ENCODE results near the gene HPCA.

DNA sequence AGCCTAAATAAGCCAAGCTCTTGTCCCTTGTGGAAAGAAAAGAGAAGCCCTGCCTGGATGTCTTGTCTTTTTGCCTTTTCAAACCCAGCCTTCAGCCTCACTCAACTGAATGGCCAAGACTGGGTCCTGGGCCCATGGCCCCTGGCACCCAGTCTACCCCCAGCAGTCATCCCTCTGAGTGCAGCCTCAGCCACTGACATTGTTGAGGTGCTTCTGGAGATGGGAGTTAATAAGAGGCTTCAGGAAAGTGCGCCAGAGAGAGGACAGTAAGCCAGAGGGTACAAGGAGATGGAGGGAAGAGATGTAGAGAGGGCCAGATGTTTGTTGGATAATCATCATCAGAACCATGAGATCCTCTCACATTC lies 22.4 kb upstream of the HPCA start:
- TF ChIP-seq POLR2AphosphoS5 (IDR thresholded peaks at IDR 0.05; ENCODE audit: insufficient read depth, low read depth, low read length) (no peak), CTCF (IDR thresholded peaks at IDR 0.05; ENCODE audit: extremely low read depth in 1 of 2, insufficient read depth in 1 of 2, low read depth in 1 of 2, low read length in 2 of 2) (no peak), POLR2A (IDR thresholded peaks at IDR 0.05; ENCODE audit: low read depth, low read length) (no peak), EZH2 (IDR thresholded peaks at IDR 0.05; ENCODE audit: borderline replicate concordance, low read depth, low read length, severe bottlenecking) (no peak), JUN (IDR thresholded peaks at IDR 0.05; ENCODE audit: borderline replicate concordance, insufficient read depth, insufficient read length, low read depth) (no peak), MYC (IDR thresholded peaks at IDR 0.05; ENCODE audit: low read depth, low read length) (no peak), FOS (IDR thresholded peaks at IDR 0.05; ENCODE audit: borderline replicate concordance, insufficient read depth, low read length) (no peak)
- TF ChIP-seq, protein P1, sequence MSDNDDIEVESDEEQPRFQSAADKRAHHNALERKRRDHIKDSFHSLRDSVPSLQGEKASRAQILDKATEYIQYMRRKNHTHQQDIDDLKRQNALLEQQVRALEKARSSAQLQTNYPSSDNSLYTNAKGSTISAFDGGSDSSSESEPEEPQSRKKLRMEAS (IDR thresholded peaks at IDR 0.05; ENCODE audit: insufficient read depth, insufficient read length): no peak

Measured in endothelial cell of umbilical vein (primary cell).